K562 (cell line): Measurements from ENCODE around the gene MMP17. TPM values are rescaled to one million over a fixed set of nuclear protein-coding genes. Genes with fewer than 3 reads are reported as not detected.

Source experiments
- ARHGAP35 ChIP-seq: fragments of 450-650 bp; IDR thresholded peaks from 2 replicates; pipeline ENCODE4 v1.6.1; 2018; ENCODE audit not compliant: partially characterized antibody
- DPF2 ChIP-seq: fragments of 450-650 bp; IDR thresholded peaks from 2 replicates; pipeline ENCODE4 v1.6.1; 2016
- E2F1 ChIP-seq: sonication (generic); formaldehyde crosslinking; IDR thresholded peaks from 2 replicates; pipeline ENCODE4 v1.8.1; 2023; ENCODE audit warnings: mild to moderate bottlenecking, missing genetic modification reagents, moderate library complexity
- HMGN3 ChIP-seq: IDR thresholded peaks from 2 replicates; pipeline ENCODE4 v1.6.1; 2011; ENCODE audit warnings: borderline replicate concordance, low read depth, mild to moderate bottlenecking, mixed read lengths, low read length; ENCODE audit not compliant: insufficient read length; ENCODE audit errors: extremely low read depth
- JUNB ChIP-seq: fragments of 450-650 bp; formaldehyde crosslinking; conservative IDR thresholded peaks from 2 replicates; pipeline ENCODE4 v1.4.0; 2020; ENCODE audit warnings: mild to moderate bottlenecking
- MLLT1 ChIP-seq, 2 experiments: fragments of 450-650 bp; IDR thresholded peaks; 2 replicates each; pipeline ENCODE4 v1.6.1; 2016
- NR4A1 ChIP-seq, 2 experiments: fragments of 250-450 bp in 1 of 2; fragments of 450-650 bp in 1 of 2; sonication (Bioruptor Pico) in 1 of 2; IDR thresholded peaks; 2 replicates each; pipeline versions ENCODE4 v1.4.0 to v1.6.1; 2016 to 2020; ENCODE audit warnings: mild to moderate bottlenecking in 2 of 2, missing compliant biosample characterization in 1 of 2, missing genetic modification characterization in 1 of 2, moderate library complexity in 1 of 2
- SMAD3 ChIP-seq: fragments of 450-650 bp; formaldehyde crosslinking; conservative IDR thresholded peaks from 2 replicates; pipeline ENCODE4 v1.4.0; 2020; ENCODE audit warnings: mild to moderate bottlenecking
- SMARCA4 ChIP-seq: fragments of 450-650 bp; IDR thresholded peaks from 2 replicates; pipeline ENCODE4 v1.6.1; 2016
- TBP ChIP-seq: optimal IDR thresholded peaks from 2 replicates; pipeline ENCODE3; 2011; ENCODE audit warnings: low read depth, low read length, improper control_type of control experiment
- THRB ChIP-seq: fragments of 450-650 bp; formaldehyde crosslinking; conservative IDR thresholded peaks from 2 replicates; pipeline ENCODE4 v1.4.0; 2022; ENCODE audit warnings: mild to moderate bottlenecking, missing genetic modification characterization
- TSHZ1 ChIP-seq: fragments of 250-450 bp; sonication (Bioruptor Pico); IDR thresholded peaks from 2 replicates; pipeline ENCODE4 v1.4.0; 2020; ENCODE audit warnings: mild to moderate bottlenecking, moderate library complexity
- U2AF2 ChIP-seq: fragments of 200-400 bp; formaldehyde crosslinking; optimal IDR thresholded peaks from 2 replicates; pipeline ENCODE3; 2017; ENCODE audit warnings: low read depth, mild to moderate bottlenecking, low read length
- UBTF ChIP-seq, 2 experiments: IDR thresholded peaks; 2 replicates each; pipeline ENCODE4 v1.6.1; 2012; ENCODE audit warnings: improper control_type of control experiment in 2 of 2, low read depth in 2 of 2, low read length in 2 of 2, borderline replicate concordance in 1 of 2
- ZNF707 ChIP-seq: fragments of 250-450 bp; sonication (Bioruptor Pico); conservative IDR thresholded peaks from 2 replicates; pipeline ENCODE4 v1.8.0; 2022; ENCODE audit warnings: inconsistent platforms, mild to moderate bottlenecking, moderate library complexity
- ZNF76 ChIP-seq: fragments of 250-450 bp; sonication (Bioruptor Pico); IDR thresholded peaks from 2 replicates; pipeline ENCODE4 v1.4.0; 2020; ENCODE audit warnings: mild to moderate bottlenecking, moderate library complexity, borderline replicate concordance
- polyA plus RNA-seq, 8 experiments: library from polyadenylated mRNA; depleted of rRNA in 4 of 8; stranded (reverse) in 5 of 8; unstranded in 3 of 8; fragments of >200 nt; fragmentation: Nextera tagmentation in 2 of 8; fragmentation: Illumina TruSeq in 1 of 8; extraction: Ambion mirVana in 2 of 8; extraction: Trizol in 1 of 8; gene quantifications; 2 replicates each; pipeline versions ENCODE4 v1.2.1 to v1.2.3, GENCODE V29; 2011 to 2014; ENCODE audit warnings: inconsistent platforms in 1 of 8, missing spikeins in 1 of 8
- total RNA-seq, 7 experiments: library from RNA; depleted of rRNA in 6 of 7; stranded (reverse); fragments of >200 nt in 6 of 7; fragmentation: Illumina TruSeq in 2 of 7; extraction: Trizol in 2 of 7; gene quantifications; 2 replicates each; pipeline versions ENCODE4 v1.2.1 to v1.2.3, GENCODE V29; 2011 to 2021; ENCODE audit warnings: low replicate concordance in 1 of 7

The MMP17 gene
- total and polyA plus RNA-seq, 9 of the 15 experiments (the other 6 are each of a cell fraction or from before 2014, with no cell fraction given) = 1.1 to 21.2 (median 17.1) TPM; not detected in 2

GRCh38 chr12:131896080-131896810 lies 68.1 kb downstream of the MMP17 start (continued):
- TF ChIP-seq TSHZ1 (CRISPR knock-in tag) (no peak), UBTF (IDR thresholded peaks at IDR 0.05; ENCODE audit: borderline replicate concordance in 1 of 2, low read depth in 2 of 2, low read length in 2 of 2) (0 out of 4 replicates have a peak, but pooled peaks of 1 of the 2 experiments have one; percentile 79), ZNF707 (CRISPR knock-in tag) (no peak), TBP (peak; percentile 41), HMGN3 (peak; percentile 63), E2F1 (CRISPR knock-in tag) (no peak), U2AF2 (no peak), JUNB (CRISPR knock-in tag) (no peak), MLLT1 (IDR thresholded peaks at IDR 0.05) (no peak), THRB (CRISPR knock-in tag) (0 out of 2 replicates have a peak, but pooled peaks have one; percentile 24), SMAD3 (no peak), SMARCA4 (0 out of 2 replicates have a peak, but pooled peaks have one; percentile 34), ZNF76 (CRISPR knock-in tag) (no peak), ARHGAP35 (no peak), DPF2 (peak; percentile 45; the same call in 1 of the 2 replicates), NR4A1 (CRISPR knock-in tag; IDR thresholded peaks at IDR 0.05) (no peak), NR4A1 (tag; IDR thresholded peaks at IDR 0.05) (0 out of 2 replicates have a peak, but pooled peaks have one; percentile 23)
